NOMO-1 treated with DMSO at 0.1 percent for 48 hours (cell line): ENCODE data around the gene SURF1.
"Not testable (repeated sequence)": the region's sequence is repeated elsewhere in the genome, so short reads cannot be mapped to it uniquely, and the experiment has no call there.

Experiments used
- DNase-seq: peaks from one replicate; lab custom pipeline; 2025; ENCODE audit not compliant: unreplicated experiment; lab: John Stamatoyannopoulos, UW

SURF1 gene

GRCh38 chr9:133327021-133327420 is 29.3 kb downstream of the SURF1 start:
- DNase-seq: not testable (repeated sequence)

DNA sequence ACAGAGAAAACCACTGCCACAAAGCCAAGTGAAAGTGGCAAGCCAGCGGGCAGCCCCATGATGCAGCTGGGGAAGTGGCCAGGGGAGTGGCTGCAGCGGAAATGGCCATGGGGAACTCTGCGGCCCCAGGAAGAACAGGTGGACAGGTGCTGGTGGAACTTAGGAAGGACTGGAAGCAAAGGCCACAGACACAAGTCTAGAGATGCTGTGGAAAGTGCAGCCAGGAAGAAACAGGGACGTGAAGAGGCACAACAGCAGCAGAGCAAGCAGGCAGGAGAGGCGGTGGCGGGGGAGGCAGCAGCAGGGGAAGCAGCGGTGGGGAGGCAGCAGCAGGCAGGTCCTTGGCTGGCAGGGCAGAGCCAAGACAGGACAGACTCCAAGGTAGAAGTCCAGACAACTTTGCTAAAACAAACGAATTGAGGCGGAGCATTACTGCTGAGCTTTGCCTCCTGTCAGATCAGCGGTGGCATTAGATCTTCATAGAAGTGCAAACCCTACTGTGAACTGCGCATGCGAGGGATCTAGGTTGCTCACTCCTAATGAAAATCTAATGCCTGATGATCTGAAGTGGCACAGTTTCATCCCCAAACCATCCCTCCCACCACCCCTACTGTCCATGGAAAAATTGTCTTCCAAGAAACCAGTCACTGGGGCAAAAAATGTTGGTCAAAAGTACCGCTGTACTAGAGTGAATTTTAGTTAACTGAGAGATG is 32.1 kb downstream of the SURF1 start:
- no peak for DNase-seq

- DNase-seq: no peak
Observed at GRCh38 chr9:133323211-133323610, 33.1 kb downstream of the SURF1 start.

DNA sequence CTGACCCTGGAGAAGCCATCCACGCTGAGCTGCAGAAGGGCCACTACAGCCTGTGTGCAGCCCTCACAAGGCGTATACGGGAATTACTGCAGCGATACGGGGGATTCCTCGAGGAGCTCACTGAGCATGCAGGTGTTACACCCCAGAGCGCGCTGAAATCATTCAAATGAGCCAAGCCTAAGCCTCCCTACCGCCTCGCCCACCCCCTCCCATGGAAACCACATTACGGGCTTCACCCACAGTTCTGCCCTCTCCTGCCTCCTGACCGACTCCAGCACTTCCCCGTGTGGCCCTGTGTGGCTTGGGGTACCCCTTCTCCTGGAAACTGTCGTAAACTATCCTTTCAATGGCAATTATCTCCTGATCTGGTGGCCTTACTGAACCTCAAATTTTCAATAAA is 33.6 kb downstream of the SURF1 start:
- DNase-seq: no peak

GRCh38 chr9:133321411-133321935 is 34.8 kb downstream of the SURF1 start:
- DNase-seq: no peak

- DNase-seq: no peak
Observed at GRCh38 chr9:133320421-133320881, 35.8 kb downstream of the SURF1 start.

DNA sequence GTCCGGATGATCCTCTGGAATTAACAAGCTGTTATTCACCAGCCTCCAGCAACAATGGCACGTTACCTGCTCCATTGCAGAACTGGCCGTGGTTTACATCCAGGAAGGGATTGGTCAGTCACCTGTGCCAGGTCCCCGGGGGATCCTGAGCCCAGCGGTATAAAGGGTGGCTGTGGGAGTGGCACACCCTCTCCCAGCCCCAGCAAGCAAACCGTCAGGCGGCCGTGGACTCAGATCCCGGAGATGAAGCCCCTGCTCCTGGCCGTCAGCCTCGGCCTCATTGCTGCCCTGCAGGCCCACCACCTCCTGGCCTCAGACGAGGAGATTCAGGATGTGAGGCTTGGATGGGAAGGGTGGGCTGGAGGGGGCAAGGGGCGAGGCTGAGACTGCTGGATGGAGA is 38.7 kb downstream of the SURF1 start:
- not testable (repeated sequence) for DNase-seq

DNA sequence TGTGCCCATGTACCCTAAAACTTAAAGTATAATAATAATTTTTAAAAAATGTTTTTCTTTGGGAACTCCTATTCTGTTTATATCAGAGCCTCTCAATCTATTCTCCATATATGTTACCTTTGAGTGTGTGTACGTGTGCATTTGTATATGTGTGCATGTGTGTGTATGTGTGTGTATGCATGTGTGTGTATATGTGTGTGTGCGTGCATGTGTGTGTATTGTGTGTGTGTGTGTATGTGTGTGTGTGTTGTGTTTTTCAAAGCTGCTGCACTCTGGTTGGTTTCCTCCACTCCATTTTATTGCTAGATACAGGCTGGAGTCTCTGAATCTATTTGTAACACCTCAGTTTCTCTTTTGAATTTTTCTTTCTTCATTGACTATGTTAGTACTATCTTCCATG is 40.3 kb downstream of the SURF1 start:
- DNase-seq: no peak

GRCh38 chr9:133309608-133310007 is 46.7 kb downstream of the SURF1 start:
- DNase-seq: no peak

DNA sequence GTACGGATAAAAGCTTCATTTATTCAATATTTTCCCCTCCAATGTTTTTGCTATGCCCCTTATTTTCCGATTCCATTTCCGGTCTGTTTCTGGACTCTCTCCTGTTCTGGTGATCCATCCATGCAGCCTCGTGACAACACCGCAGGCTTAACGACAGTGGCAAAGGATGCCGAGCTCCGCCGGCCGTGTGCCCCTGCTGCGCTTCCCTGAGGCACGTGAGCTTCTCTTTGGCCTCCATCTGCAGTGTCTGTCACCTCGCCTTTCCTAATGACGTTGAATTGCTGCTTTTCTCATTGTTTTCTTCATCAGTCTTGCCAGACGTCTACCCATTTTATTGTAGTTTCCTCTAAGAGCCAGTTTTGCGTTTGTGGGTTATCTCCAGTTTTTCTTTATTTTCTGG is 49.0 kb downstream of the SURF1 start:
- no peak for DNase-seq

DNA sequence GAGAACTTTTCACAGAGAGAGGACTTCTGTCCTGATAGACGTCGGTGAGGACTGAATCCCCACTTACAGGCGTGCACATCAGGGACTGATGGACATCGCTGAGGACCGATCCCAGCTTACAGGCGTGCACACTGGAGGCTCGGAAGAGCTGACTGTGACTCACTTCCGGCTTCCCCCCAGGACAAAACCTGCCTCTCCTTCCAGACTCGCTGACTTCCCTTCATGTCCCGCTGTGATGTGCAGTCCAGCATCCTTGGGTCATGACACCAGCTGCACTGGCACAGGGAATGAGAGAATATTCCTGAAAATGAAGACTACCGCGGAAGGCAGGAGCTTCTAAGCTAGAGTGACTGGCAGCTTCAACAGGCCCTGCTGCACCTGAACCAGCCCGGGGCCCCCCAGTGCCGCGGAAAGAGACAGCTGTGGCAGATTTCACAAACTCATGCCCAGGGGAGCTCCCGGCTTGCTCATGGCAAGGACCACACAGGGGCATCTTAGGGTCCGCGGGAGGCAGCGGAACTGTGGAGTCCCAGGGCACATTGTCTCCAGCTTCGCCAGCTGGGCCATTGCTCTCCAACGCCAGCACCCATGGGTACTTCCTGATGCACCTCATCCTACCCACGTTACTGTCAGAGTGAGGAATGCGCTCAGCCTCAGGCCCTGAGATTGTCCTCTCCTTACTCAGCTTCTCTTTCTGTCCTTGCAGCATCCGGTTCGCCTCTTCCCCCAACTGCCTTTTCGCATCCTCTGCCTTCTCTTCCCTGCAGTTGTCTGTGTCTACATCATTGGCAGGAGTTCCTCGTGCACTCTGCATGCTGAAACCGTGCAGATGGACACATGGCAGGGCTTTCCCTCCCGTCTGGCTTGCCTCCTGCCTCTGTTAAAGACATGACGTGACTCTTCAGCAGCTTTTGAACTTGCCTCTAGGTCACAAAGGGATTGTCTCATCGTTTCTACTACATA is 49.8 kb downstream of the SURF1 start:
- DNase-seq: no peak

GRCh38 chr9:133305731-133306130 is 50.6 kb downstream of the SURF1 start:
- no peak for DNase-seq

DNA sequence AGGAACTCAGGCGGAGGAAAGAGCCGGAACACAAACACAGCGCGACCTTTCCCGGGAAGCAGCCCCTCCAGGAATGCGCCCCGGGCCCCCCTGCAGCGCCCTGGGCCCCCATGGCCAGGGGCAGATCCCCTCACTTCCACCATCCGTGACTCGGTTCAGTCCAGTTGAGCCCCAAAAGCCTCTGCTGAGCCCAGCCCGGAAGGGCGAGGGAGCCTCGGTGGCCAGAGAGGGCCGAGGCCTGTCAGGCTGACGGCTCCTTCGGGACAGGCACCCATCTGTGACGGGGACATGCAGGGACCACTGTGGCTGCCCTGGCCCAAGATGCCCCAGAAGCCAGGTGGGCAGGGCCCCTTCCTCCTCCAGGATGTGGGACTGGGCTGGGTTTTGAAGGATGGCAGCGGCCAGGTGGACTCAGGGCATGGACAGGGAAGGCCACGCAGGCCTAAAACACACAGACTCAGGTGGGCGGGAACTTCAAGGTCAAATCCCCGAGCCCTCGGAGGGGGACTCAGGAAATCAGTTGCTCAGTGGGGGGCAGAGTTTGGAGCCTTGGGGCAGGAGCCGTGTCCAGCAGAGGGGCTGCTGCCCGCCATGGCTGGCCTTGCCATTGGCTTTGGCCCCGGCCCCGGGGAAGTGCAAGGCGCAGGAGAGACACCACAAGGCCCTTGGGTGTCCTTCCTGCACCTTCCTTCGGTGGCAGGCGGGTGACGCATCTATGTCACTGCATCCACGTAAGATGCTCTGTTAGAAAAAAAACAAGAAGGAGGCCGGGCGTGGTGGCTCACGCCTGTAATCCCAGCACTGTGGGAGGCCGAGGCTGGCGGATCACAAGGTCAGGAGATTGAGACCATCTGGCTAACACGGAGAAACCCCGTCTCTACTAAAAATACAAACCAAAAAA is 51.6 kb downstream of the SURF1 start:
- no peak for DNase-seq

DNA sequence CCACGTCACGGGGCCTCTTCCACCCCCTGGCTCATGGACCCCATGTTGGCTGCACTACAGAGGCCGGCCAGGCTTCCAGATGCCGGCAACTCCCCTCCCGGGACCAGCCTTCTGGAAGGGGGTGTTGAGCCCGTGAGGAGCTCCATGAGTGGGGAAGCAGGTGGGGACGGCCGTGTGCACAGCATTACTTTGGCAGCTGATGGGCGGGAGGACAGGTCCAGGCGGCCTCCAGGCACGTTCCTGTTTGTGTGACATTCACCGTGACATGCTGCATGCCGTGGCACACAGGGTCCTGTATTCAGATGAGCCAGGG is 52.2 kb downstream of the SURF1 start:
- DNase-seq: no peak

DNA sequence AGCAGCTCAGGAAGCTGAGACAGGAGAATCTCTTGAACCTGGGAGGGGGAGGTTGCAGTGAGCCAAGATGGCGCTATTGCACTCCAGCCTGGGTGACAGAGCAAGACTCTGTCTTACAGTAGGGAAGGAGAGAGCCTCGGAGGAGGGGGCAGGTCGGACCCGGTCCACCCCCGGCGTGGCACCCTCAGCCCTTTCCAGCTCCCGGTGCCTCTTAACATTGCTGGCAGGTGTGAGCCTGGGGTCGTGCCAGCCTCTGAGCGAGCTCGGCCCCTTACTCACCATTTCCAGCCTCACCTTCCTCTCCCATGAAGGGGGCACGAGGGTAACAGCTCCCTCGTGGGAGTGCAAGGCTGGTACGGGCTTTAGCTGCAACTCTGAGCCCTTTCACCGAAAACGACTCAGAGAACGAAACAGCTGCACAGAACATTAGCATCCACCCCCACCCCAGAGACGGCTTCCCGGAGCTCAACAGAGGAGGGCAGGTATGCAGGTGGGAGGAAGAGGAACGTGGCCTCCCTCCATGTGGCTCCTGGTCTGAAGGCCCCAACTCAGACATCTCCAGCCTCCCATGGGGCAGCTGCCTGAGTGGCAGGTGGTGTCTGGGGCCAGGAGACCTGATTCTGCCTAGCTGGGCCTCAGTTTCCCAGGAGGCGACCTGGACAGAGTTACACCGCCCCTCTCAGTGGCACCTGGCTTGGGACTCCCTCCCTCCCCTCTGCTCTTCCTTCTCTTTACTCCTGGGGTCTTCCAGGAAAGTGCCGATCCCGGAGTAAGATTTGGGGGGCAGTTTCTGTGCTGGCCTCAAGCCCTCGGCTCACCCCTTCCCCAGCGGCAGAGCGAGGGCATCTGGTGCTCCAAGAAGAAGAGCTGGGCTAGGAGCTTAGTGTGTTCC is 52.8 kb downstream of the SURF1 start:
- DNase-seq: no peak
